IPS-18a (cell line): ENCODE measurements around the gene POP4.

Source experiments
- H3K27ac ChIP-seq: one replicate; pipeline ENCODE4 v1.5.1; 2013; ENCODE audit warnings: low read length
- H3K27me3 ChIP-seq: one replicate; pipeline ENCODE4 v1.6.1; 2013; ENCODE audit warnings: mild to moderate bottlenecking, low read length; ENCODE audit not compliant: control insufficient read depth, insufficient read depth
- H3K36me3 ChIP-seq: one replicate; pipeline ENCODE4 v1.6.1; 2013; ENCODE audit warnings: low read depth, low read length; ENCODE audit not compliant: control insufficient read depth
- H3K4me1 ChIP-seq: one replicate; pipeline ENCODE4 v1.6.1; 2013; ENCODE audit warnings: low read depth, low read length; ENCODE audit not compliant: control insufficient read depth
- H3K4me3 ChIP-seq: one replicate; pipeline ENCODE4 v1.5.1; 2013; ENCODE audit warnings: low read length
- H3K9ac ChIP-seq: one replicate; pipeline ENCODE4 v1.6.1; 2013; ENCODE audit warnings: mild to moderate bottlenecking, low read length, moderate library complexity
- H3K9me3 ChIP-seq: one replicate; pipeline ENCODE4 v1.6.1; 2013; ENCODE audit warnings: low read depth, low read length; ENCODE audit not compliant: control insufficient read depth

POP4 gene

GRCh38 chr19:29567366-29567915, 38.6 kb upstream of the POP4 start:
- H3K36me3 ChIP-seq: no peaks in the 10 kb centered on the region
- no peak overlapping the region for H3K4me3 ChIP-seq
- H3K9me3 ChIP-seq: no peaks in the 10 kb centered on the region
- H3K9ac ChIP-seq: no peak overlapping the region
- H3K4me1 ChIP-seq: no peaks in the 10 kb centered on the region
- no peaks in the 10 kb centered on the region for H3K27me3 ChIP-seq
- H3K27ac ChIP-seq: no peak overlapping the region

DNA sequence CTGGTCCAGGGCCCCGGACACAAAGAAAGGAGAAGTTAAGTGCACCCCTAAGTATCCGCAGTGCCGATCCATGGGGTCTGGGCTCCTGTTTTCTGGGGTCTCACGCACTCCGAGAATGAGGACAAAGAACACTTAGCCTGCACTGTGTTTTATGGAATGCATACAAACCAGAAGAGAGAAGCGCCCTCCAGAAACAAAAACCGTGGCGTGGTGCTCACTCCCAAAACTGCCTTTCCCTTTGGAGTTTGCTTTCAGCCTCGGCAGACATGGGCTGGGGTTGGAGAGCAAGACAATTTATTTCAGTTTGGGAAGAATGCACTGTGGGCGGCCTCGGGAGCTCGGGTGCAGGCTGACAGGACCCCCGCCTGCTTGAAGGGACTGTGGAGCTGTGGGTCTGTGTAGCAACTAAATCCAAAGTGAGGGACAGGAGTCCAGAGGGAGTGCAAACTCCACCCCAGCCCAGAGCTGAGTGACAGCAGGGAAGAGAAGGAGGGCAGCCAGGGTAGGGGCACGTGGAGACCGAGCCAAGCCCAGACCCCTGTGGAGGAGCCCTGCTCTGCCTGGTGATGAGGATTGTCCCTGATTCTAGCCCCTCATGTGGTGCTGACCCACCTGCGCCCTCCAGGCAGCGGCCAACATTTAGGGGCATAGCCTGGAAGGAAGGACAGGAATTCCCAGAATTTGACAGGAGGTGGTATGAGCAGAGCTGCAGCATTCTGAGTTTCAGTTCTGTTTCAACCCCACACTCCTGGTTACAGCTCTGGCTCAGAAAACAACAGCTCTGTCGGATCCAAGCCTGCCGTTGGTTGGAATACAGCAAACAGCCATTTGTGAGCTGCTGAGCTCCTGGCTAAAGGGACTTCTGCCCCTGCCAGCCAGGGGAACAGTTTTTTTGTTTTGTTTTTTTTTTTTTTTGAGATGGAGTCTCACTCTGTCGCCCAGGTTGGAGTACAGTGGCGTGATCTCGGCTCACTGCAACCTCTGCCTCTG, 37.8 kb upstream of the POP4 start:
- Histone ChIP-seq H3K4me1 (no peaks in the 10 kb centered on the region), H3K36me3 (no peaks in the 10 kb centered on the region), H3K9me3 (no peaks in the 10 kb centered on the region), H3K4me3 (no peak overlapping the region), H3K27ac (no peak overlapping the region), H3K9ac (no peak overlapping the region), H3K27me3 (no peaks in the 10 kb centered on the region)

- no peaks in the 10 kb centered on the region for H3K9me3 ChIP-seq
- no peaks in the 10 kb centered on the region for H3K4me1 ChIP-seq
- H3K36me3 ChIP-seq: no peaks in the 10 kb centered on the region
- no peak overlapping the region for H3K27ac ChIP-seq
- H3K9ac ChIP-seq: no peak overlapping the region
- no peak overlapping the region for H3K4me3 ChIP-seq
- no peaks in the 10 kb centered on the region for H3K27me3 ChIP-seq
Observed at GRCh38 chr19:29569038-29569911, 36.8 kb upstream of the POP4 start.

DNA sequence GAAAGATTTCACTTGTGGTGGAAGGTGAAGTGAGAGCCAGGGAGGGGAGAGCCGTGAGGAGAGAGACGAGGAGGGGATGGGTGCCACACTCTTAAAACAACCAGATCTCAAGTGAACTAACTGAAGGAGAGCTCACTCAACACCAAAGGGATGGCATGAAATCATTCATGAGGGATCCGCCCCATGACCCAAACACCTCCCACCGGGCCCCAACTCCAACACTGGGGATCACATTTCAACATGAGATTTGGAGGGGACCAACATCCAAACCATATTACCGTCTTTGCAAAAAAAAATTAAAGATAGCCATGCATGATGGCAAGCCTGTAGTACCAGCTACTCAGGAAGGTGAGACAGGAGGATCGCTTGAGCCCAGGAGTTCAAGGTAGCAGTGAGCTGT, 34.9 kb upstream of the POP4 start:
- Histone ChIP-seq H3K9ac (no peak overlapping the region), H3K4me3 (no peak overlapping the region), H3K9me3 (no peaks in the 10 kb centered on the region), H3K27me3 (no peaks in the 10 kb centered on the region), H3K36me3 (no peaks in the 10 kb centered on the region), H3K27ac (no peak overlapping the region), H3K4me1 (peaks cover 5% of the 10 kb centered on the region)

DNA sequence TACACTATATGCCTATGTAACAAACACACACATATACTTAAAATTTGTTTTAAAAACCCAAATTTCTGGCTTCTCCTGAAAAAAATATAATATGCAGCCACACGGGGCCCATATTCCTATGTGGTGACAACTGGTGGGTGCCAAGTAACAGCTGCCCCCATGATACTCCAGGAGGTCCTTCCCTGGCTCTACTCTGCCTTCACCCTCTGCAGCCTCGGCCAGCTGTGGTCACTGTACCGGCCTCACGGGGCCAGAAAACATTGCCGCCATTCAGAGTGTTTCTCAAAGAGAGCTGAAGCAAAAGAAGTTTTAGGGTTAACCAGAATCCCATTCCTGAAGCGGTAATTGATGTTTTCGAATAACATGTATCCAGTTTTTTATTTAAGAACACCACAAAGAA, 32.6 kb upstream of the POP4 start:
- Histone ChIP-seq H3K9me3 (no peaks in the 10 kb centered on the region), H3K4me3 (no peak overlapping the region), H3K9ac (no peak overlapping the region), H3K36me3 (no peaks in the 10 kb centered on the region), H3K27me3 (no peaks in the 10 kb centered on the region), H3K27ac (no peak overlapping the region), H3K4me1 (peaks cover 13% of the 10 kb centered on the region)

GRCh38 chr19:29574510-29574909, 31.6 kb upstream of the POP4 start:
- Histone ChIP-seq H3K9me3 (no peaks in the 10 kb centered on the region), H3K9ac (no peak overlapping the region), H3K36me3 (no peaks in the 10 kb centered on the region), H3K27ac (no peak overlapping the region), H3K4me3 (no peak overlapping the region), H3K27me3 (no peaks in the 10 kb centered on the region), H3K4me1 (peaks cover 13% of the 10 kb centered on the region)

- no peaks in the 10 kb centered on the region for H3K27me3 ChIP-seq
Observed at GRCh38 chr19:29576046-29576606, 30.0 kb upstream of the POP4 start.

DNA sequence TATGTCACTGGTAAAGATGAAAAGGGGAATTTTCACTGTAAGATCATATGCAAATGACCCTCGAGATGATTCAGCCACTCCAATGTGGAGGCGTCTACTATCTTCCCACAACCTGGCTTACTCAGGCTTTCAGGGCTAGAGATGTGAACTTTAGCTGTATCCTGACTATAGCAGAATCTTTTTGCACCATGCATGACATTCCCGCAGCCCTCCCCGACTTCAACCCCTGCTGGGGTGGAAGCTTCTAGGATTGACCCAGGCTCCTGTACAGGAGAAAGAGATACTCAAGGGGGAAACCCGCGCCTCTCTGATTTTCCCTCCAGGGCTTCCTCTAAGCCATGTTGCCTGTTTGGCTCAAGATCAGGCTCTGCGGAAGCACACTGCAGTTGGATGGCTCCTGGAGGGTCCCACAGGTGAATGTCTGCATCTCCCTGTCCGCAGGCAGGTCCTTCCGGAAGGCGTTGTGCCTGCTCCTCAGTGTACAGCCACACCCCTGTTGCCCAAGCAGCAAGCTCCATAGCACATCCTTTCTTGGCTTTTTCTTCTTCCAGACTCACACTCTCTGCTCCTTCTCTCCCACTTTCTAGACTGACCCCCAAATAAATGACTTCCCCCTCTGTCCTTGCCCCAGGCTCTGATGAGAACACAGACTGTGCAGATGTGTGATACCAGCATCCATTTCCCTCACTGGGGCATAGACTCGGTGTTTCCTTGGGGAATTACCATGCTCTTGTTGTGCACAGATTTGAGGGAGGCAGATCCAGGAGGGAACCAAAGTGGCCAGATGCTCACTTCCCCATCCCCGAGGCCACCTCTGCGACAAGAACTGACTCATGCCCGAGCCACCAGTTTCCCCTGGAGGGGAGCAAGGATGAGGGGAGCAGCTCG, 29.1 kb upstream of the POP4 start:
- H3K27ac ChIP-seq: no peak overlapping the region
- no peaks in the 10 kb centered on the region for H3K27me3 ChIP-seq
- no peaks in the 10 kb centered on the region for H3K9me3 ChIP-seq
- no peak overlapping the region for H3K9ac ChIP-seq
- H3K4me3 ChIP-seq: no peak overlapping the region
- no peaks in the 10 kb centered on the region for H3K36me3 ChIP-seq
- peaks cover 13% of the 10 kb centered on the region for H3K4me1 ChIP-seq

More at GRCh38 chr19:29576046-29576606, 30.0 kb upstream of the POP4 start:
- H3K27ac ChIP-seq: no peak overlapping the region
- no peaks in the 10 kb centered on the region for H3K36me3 ChIP-seq
- H3K9ac ChIP-seq: no peak overlapping the region
- H3K9me3 ChIP-seq: no peaks in the 10 kb centered on the region
- H3K4me3 ChIP-seq: no peak overlapping the region
- H3K4me1 ChIP-seq: peaks cover 13% of the 10 kb centered on the region

GRCh38 chr19:29577649-29577963, 28.5 kb upstream of the POP4 start:
- H3K27me3 ChIP-seq: no peaks in the 10 kb centered on the region
- no peaks in the 10 kb centered on the region for H3K9me3 ChIP-seq
- H3K9ac ChIP-seq: no peak overlapping the region
- peaks cover 13% of the 10 kb centered on the region for H3K4me1 ChIP-seq
- H3K4me3 ChIP-seq: no peak overlapping the region
- no peak overlapping the region for H3K27ac ChIP-seq
- H3K36me3 ChIP-seq: no peaks in the 10 kb centered on the region

- H3K27ac ChIP-seq: no peak overlapping the region
- peaks cover 13% of the 10 kb centered on the region for H3K4me1 ChIP-seq
Observed at GRCh38 chr19:29578349-29578748, 27.7 kb upstream of the POP4 start.

More at GRCh38 chr19:29578349-29578748, 27.7 kb upstream of the POP4 start:
- Histone ChIP-seq H3K9me3 (no peaks in the 10 kb centered on the region), H3K36me3 (no peaks in the 10 kb centered on the region), H3K27me3 (no peaks in the 10 kb centered on the region), H3K9ac (no peak overlapping the region), H3K4me3 (no peak overlapping the region)
